Stimulated activated CD4-positive, alpha-beta T cell treated with anti-CD3 and anti-CD28 coated beads, Interleukin-2, amount 100 ng/mL, for 4 hours (primary cell): ENCODE data around the gene DGAT2.
"Not testable (repeated sequence)": the region's sequence is repeated elsewhere in the genome, so short reads cannot be mapped to it uniquely, and the experiment has no call there.

Source experiments
- DNase-seq: peaks from one replicate; pipeline ENCODE4 v3.0.0-alpha.2; 2020; ENCODE audit warnings: low read depth

DGAT2 gene, protein sequence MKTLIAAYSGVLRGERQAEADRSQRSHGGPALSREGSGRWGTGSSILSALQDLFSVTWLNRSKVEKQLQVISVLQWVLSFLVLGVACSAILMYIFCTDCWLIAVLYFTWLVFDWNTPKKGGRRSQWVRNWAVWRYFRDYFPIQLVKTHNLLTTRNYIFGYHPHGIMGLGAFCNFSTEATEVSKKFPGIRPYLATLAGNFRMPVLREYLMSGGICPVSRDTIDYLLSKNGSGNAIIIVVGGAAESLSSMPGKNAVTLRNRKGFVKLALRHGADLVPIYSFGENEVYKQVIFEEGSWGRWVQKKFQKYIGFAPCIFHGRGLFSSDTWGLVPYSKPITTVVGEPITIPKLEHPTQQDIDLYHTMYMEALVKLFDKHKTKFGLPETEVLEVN

DNA sequence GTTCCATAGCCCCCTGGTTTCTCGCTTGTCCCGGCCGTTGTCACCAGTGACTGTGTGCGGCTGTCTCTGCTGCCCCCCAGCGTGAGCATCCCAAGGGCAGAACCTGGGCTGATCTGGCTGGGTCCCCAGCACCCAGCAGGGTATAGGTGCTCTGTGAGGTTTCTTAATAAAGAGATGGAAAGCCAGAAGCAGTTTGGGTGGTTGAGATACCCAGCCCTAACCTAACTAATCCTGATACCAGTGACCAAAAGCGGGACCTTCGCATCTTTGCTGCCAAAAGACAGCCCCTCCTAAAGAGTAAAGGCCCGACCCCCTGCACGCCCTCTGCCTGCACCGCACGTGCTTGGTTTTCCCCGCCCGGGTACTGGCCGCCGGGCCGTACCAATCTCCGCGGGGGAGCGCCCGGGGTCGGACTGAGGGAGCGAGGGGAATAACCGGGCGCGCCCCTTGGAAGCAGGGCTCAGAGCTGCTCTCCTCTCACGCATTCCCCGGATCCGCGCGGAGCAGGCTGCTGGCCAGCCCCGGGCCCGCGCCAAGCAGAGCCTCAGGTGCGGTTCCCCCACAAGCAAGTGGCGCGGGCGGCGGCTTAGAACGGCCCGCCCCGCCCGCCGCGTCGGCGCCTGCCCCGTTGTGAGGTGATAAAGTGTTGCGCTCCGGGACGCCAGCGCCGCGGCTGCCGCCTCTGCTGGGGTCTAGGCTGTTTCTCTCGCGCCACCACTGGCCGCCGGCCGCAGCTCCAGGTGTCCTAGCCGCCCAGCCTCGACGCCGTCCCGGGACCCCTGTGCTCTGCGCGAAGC is at the start of gene DGAT2:
TSS of gene DGAT2 (plus strand) at position 667 of the 797 bp plus-strand sequence. CDS start 214 bp downstream, outside the sequence.
- DNase-seq = peak; percentile 66

DNA sequence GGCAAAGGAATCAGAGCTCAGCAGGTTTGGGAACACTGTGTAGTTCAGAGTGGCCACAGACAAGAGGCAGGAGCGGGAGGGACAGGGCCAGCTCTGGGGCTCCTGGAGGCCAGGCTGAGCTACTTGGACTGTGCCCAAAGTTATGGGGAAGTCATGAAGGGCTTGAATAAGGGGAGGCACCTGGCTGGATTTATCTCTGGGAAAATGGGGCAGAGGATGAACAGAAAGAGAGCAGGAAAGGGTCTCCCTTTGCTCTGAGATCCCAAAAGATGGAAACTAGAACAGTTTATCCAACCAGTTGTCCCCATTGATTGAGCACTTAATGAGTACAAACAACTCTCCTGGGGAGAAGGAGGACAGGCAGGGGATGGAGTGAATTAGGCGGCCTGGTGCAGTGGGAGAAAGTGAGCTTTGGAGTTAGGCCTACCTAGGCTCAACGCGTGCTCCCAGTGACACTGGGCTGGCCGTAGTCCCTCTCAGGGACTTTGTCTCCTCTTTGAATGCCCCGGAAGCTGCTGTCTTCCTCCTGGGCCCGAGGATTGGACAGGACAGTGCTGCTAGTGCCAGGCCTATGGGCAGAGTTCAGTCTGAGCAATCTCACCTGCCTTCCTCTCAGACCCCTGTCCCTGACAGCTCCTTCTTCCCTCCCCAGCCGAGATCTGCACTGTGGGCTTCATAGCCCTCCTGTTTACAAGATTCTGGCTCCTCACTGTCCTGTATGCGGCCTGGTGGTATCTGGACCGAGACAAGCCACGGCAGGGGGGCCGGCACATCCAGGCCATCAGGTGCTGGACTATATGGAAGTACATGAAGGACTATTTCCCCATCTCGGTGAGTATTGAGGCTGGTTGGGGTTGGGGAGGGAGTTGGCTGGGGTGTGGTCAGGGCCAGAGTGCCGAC is 49.0 kb upstream of the DGAT2 start:
- no peak for DNase-seq

DNA sequence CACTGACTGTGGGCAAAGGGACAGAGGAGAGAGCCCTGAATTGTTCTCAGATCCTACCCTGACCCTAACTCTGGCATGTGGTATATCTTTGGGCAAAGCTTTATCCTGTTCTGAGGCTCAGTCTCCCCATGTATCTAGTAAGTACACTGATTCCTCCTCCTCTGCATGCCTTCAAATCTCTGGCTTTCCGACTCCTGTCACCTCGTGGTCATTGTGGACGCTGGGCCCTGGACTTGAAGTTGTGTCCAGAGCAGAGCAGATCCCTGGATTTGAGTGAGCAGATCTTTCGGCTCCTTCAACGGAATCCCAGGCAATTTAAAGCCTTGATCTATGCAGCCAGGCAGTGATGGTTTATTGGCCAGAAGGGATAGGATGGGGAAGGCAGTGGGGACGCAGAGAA is 47.9 kb upstream of the DGAT2 start:
- no peak for DNase-seq

DNA sequence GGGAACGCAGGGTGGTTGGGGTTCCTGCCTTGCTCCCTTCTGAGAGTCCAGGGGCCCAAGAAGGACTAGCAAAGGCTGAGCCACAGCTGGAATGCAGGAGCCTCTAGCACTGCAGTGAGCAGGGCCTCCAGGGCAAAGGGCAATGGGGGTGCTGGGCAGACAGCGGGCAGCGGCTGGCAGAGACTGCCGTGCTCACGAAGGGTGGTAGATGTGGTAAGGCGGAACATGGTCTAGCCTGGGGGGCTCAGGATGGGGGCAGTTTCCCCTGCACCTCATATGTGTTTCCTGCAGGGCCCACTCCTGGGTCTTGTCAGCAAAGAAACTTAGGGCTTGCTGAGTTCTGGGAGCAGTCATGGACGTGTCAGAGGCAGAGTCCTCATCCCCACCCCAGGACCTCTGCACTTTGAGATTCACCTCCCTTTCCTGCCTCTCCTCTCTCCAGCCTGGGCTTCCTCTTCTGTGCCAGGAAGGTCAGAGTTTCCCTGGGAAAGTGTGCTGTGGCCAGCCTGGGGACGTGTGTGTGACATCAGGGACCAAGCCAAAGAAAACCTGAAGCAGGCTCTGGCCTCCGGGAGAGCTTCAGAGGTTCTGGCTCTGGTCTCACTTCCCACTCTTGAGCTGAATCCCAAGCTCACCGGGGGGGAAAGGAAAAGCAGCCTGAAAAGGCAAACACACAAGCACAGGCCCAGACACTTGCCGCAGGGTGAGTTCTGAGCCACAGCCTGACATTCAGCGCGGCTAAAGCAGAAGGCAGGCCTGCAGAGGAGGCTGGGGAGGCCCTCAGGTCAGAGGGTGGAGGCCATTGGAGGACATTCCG is 46.5 kb upstream of the DGAT2 start:
- no peak for DNase-seq

DNA sequence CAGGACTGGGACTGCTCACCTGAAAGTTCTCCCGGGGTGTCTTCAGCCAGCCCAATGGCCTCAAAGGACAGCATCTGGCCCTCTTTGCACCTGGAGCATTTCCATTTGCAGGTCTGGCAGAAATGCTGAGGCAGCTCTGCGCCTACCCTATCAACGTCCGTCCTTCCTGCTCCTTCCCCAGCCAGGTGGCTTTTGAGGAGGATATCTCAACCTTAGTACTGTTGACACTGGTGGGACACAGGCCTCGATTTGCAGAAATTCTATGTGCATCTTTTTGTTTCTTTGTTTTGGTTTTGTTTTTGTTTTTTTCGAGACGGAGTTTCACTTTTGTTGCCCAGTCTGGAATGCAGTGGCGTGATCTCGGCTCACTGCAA is 45.9 kb upstream of the DGAT2 start:
- no peak for DNase-seq

DNA sequence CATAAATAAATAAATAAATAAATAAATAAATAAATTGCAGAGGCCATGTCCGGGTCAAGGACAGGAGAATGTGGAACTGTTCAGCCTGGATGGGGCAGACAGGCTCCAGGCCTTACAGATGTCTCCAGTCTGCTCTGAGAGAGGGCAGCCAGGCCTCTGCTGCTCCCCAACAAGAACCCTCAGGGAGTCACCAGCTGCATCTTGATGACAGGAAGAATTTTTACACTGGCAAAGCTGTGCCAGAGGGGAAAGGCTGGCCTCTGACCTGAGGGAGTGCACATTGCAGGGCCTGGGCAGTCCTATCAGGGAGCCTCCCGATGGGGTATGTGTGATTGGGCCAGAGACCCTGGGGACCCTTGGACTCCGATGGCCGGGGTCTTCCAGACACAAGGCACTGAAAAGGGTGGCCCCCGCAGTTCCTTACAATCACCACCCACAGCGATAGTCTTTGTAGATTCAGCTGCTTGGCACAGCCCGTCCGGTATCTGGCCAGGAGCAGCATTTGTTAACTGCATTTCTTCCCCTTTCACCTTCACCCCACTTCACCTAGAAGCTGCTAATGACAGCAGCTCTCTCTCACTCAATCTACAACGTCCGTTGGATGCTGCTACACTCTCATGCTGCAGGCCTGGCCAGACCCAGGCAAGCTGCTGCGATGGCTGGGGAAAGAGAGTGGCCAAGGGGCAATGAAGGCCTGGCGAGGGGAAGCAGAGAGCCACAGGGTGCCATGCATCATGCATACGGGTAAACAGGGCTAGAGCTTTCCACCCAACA is 42.8 kb upstream of the DGAT2 start:
- no peak for DNase-seq

DNA sequence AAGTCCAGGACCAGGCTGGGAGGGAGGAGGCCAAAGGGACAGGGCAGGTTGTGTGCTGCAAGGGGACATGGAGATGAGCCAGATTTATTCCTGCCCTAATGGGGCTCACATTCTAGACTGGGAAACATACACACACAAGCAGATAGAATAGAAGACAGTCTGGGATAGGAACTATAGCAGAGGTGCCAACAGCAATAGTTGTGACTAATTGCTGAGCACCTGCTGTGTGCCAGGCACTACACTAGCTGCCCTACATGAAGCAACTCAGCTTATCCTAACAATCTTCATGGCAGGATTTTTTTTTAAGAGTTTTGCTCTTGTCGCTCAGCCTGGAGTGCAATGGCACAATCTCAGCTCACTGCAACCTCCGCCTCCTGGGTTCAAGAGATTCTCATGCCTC is 39.6 kb upstream of the DGAT2 start:
- DNase-seq = no peak

DNA sequence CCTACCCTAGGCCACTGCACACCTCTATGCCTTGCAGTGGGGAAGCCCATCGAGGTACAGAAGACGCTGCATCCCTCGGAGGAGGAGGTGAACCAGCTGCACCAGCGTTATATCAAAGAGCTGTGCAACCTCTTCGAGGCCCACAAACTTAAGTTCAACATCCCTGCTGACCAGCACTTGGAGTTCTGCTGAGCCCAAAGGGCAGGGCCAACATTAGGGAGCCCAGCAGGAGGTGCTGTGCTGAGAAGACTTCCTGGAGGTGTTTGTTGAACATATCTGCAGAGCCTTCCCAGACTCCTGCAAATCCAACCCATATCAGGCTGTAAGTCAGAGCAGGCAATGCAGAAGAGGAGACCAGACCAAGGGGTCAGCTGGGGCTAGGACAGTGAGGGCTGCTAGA is 37.5 kb upstream of the DGAT2 start:
- no peak for DNase-seq

DNA sequence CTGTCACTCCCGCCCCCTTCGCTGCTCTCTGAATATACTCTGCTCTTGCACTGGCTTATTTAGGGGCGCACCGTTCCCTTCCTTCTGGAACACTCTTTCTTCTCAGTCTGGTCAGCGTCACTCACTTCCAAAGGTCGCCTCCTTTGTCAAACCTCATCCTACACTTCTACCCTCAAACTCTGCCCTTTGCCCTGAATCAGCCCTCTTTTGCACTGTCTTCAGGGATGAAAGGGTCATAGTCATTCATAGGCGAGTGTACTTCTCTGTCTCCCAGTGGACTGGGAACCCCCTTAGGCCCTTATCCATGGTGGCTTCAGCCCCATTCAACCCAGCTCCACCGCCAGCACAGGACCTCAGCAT is 35.5 kb upstream of the DGAT2 start:
- DNase-seq = no peak

DNA sequence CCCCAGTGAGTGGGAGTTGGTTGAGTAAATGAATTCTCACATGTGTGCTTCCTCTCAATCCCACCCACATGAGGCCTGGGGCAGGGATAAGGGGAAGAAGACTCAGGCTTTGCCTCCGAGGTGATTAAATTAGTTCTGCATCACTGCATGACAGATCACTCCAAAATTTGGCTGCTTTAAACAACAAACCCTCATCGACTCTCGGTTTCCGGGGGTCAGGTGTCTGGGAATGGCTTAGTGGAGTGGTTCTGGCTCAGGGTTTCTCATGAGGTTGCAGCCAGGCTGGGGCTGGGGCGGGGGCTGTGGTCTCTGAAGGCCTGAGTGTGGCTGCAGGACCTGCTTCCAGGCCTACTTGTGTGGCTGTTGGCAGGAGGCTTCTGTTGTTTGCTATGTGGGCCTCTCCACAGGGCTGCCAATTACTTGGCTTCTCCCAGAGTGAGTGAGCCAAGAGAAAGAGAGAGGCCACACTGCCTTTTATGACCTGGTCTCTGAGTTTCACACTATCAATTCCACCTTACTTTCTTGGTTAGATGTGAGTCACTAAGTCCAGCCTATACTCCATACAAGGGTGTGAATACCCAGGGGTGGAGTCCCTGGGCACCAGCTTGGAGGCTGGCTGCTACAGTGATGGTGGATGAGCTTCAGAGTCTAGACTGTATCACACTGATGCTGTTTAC is 35.0 kb upstream of the DGAT2 start:
- no peak for DNase-seq

DNA sequence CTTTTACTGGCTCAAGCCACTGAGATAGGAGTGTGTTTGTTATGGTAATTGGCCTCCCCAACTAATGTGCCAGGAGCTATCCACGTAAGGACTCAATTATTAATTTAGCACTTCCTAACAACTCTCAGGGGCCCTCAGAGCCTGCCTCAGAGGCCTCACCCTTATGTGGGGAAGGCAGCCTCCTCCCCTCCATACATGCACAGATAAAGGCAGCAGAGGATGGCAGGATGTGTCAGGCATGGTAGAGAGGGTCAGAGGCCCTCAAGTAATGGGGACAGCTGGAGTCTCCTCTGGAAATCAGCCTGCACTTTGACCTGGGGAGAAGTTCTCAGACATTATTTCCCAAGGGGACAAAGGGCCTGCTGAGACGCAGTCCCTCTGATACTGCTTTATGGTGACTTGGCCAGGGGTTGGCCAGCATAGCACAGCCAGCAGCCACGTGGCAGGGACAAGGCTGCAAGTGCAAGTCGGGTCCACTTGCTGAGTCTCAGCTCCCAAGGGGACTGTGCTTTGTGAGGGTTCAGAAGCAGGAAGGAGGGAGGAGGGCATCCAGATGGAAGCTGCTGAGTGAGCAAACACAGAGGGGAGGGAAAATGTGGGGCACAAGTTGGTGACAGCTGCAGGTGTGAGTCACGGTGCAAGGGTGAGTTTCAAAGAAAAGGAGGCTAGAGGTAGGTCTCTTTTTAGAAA is 33.9 kb upstream of the DGAT2 start:
- no peak for DNase-seq

DNA sequence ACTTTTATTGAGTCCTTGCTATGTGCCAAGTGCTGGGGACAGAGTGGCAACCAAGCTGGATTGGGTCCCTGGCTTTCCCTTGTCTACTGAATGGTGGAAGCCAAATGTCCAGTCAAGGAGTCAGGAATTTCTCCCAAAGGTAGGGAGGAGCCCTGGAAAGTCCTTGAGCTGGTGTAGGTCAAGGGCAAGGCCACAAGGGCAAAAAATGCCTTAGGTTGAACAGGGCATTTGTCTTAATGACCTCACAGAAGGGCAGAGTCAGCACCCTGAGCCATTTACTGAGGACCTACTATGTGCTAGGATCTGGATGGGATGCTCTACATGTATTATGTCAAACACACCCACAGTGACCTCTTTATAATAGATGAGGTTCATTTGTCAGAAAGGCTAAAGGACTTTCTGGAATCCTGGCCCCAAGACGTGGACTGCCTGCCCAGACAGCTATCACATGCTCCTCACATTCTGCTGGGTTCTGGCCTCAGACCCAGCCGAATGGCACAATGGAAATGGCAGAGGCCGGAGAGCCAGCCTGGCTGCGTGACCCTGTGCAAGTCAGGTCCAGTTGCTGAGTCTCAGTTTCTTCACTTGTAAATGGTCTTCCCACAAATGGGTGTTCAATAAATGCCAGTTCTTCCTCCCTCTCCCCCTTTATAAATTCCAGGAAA is 33.3 kb upstream of the DGAT2 start:
- no peak for DNase-seq

DNA sequence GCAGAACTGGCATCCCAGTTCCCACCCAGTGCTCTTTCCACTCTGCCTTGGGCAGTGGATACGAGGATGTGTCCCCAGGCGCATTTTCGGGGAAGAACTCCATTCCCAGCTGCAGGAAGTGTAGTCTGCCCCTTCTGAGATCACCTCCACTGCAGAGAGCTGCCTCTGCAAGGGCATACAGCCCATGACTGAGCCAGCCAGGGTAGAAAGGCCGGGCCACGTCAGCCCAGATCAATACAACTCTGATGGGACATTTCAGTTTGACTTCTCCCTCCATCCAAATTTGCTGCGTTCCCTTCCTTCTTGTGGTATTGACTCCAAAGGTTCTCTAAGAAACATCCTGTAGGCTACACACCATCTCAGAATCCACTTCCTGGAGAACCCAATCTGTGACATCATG is 31.3 kb upstream of the DGAT2 start:
- no peak for DNase-seq

DNA sequence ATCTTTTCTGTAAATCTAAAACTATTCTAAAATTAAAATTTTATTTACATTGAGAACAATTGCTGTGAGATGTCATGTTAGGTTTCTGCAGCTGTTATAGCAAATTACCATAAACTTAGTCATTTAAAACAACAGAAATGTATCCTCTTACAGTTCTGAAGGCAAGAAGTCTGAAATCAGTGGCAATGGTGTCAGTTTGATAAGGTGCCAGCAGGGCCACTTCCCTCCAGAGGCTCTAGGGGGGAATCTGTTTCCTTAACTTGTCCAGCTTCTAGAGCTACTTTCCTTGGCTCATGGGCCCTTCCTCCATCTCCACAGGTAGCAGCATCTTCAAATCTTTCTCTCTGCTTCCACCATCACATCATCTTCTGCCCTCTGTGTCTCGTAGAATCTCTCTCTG is 27.9 kb upstream of the DGAT2 start:
- DNase-seq = no peak

DNA sequence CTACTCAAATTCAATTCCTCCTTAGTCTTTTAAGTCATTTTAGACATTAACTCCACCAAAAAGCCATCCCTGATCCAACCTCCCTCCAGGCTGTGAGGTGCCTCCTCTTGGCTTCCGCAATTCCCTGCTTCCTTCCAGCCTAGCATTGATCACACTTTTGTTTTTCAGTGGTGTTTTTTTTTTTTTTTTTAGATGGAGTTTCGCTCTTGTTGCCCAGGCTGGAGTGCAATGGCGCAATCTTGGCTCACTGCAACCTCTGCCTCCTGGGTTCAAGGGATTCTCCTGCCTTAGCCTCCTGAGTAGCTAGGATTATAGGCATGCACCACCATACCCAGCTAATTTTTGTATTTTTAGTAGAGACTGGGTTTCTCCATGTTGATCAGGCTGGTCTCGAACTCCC is 25.4 kb upstream of the DGAT2 start:
- not testable (repeated sequence) for DNase-seq

DNA sequence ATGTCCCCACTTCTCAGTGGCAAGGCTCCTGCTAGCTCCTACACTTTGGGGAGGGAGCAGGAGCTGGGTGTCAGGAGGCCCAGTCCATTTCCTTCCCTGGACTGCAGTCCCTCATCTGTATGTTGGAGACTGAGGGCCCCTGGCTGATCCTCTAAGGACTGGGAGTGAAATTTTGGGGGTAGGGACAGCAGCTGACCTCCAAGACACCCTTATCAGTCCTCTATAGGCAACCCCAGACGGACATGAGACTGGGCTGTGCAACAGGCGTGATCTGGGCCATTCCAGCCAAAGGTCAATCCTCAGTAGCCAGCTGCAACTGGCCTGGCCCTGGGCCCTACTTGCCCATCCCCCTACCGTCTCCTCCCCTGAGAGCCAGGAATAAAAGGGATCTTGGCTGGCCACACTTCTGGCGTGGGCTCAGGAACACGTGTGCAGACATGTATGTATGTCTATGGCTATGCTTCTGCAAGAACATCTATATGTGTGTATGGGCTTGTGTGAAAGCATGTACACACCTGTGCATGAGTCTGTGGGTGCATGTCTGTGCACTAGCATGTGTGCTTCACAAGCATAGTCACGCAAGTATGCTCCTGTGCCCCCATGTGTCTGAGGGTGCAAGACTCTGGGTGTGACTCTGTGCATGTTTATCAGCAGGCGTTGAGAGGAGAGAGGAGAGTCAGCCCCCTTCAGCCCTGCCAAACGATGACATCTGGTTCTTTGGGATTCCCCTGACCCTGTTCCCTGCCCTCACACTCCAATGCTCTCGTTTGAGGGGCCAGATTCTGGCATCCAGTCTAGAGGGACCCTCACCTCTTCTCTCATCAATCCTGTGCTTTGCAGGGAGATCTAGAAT is 24.6 kb upstream of the DGAT2 start:
- DNase-seq = no peak

DNA sequence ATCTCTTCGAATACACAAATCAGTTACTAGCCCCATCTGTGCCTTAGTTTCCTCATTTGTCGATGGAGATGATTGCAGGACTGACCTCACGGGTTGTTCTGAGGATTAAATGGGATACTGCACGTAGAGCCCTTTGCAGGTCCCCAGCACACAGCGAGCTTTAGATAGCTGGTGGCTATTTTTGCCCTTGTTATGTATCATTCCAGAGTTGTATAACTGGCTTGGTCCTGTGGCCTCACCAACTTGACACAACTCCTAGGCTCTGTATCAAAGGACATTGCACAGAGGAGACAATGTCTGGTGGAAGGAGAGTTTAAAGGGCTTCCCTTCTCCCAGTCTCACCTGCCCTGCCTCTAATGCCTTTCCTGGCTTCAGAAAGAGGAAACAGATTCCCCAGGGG is 22.8 kb upstream of the DGAT2 start:
- DNase-seq = no peak

DNA sequence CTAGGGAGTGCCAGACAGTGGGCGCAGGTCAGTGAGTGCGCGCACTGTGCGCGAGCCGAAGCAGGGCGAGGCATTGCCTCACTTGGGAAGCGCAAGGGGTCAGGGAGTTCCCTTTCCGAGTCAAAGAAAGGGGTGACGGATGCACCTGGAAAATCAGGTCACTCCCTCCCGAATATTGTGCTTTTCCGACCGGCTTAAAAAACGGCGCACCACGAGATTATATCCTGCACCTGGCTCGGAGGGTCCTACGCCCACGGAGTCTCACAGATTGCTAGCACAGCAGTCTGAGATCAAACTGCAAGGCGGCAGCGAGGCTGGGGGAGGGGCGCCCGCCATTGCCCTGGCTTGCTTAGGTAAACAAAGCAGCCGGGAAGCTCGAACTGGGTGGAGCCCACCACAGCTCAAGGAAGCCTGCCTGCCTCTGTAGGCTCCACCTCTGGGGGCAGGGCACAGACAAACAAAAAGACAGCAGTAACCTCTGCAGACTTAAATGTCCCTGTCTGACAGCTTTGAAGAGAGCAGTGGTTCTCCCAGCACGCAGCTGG is 19.8 kb upstream of the DGAT2 start:
- not testable (repeated sequence) for DNase-seq
